CD4-positive, CD25-positive, alpha-beta regulatory T cell (primary cell): ENCODE data around the gene HSPA12B. TPM values are rescaled to one million over a fixed set of nuclear protein-coding genes. Genes with fewer than 3 reads are reported as not detected.

Experiments used
- ATAC-seq, 2 donors: fragments of 150-1000 bp; cut with Tn5 transposase; one replicate each; pipeline ENCODE4 v1.10.0; 2021; ENCODE audit warnings: low read depth in 2 of 2, moderate number of reproducible peaks in 2 of 2, moderate library complexity in 1 of 2
- DNase-seq, 3 donors: peaks; one replicate each; pipeline versions ENCODE4 v3.0.0 to v3.0.0-alpha.2; 2012 to 2022; ENCODE audit warnings: mixed read lengths in 1 of 3
- H3K27ac ChIP-seq: one replicate; pipeline ENCODE4 v1.7.0; 2013; ENCODE audit warnings: mild to moderate bottlenecking, low read length; ENCODE audit not compliant: insufficient read depth, poor library complexity, severe bottlenecking
- H3K27me3 ChIP-seq: one replicate; pipeline ENCODE4 v1.7.0; 2013; ENCODE audit warnings: low read length; ENCODE audit not compliant: control insufficient read depth, insufficient read depth
- H3K36me3 ChIP-seq: one replicate; pipeline ENCODE4 v1.7.0; 2013; ENCODE audit warnings: mild to moderate bottlenecking, low read length, moderate library complexity; ENCODE audit not compliant: control insufficient read depth, insufficient read depth
- H3K4me1 ChIP-seq: 2 replicates; pipeline ENCODE4 v1.7.0; 2013; ENCODE audit warnings: mild to moderate bottlenecking, low read length; ENCODE audit not compliant: insufficient read depth, control insufficient read depth, poor library complexity, severe bottlenecking
- H3K4me3 ChIP-seq: one replicate; pipeline ENCODE4 v1.7.0; 2013; ENCODE audit warnings: low read depth, mild to moderate bottlenecking, low read length, moderate library complexity
- H3K9me3 ChIP-seq, 2 experiments: 1 replicate in 1 of 2; 2 replicates in 1 of 2; pipeline ENCODE4 v1.7.0; 2013; ENCODE audit warnings: low read length in 2 of 2, mild to moderate bottlenecking in 1 of 2, moderate library complexity in 1 of 2; ENCODE audit not compliant: control insufficient read depth in 2 of 2
- H3K27ac Mint-ChIP-seq, 3 donors: one replicate each; pipeline ENCODE4 v1.8.0; 2020 to 2022; ENCODE audit warnings: mild to moderate bottlenecking in 3 of 3, mixed read lengths in 3 of 3, moderate library complexity in 2 of 3
- H3K27me3 Mint-ChIP-seq: one replicate; pipeline ENCODE4 v1.8.0; 2022; ENCODE audit warnings: mild to moderate bottlenecking, mixed read lengths
- H3K36me3 Mint-ChIP-seq: one replicate; pipeline ENCODE4 v1.8.0; 2020; ENCODE audit warnings: mixed read lengths
- H3K4me1 Mint-ChIP-seq, 4 donors: one replicate each; pipeline ENCODE4 v1.8.0; 2020 to 2022; ENCODE audit warnings: mixed read lengths in 4 of 4, mild to moderate bottlenecking in 1 of 4
- H3K4me3 Mint-ChIP-seq, 4 donors: one replicate each; pipeline ENCODE4 v1.8.0; 2020 to 2022; ENCODE audit warnings: mild to moderate bottlenecking in 4 of 4, mixed read lengths in 4 of 4, moderate library complexity in 3 of 4
- H3K9me3 Mint-ChIP-seq, 7 donors: one replicate each; pipeline ENCODE4 v1.8.0; 2020 to 2022; ENCODE audit warnings: mixed read lengths in 7 of 7, mild to moderate bottlenecking in 3 of 7, moderate library complexity in 2 of 7
- polyA plus RNA-seq, 4 donors: library from polyadenylated mRNA; unstranded; fragments of 300-500 nt; fragmentation: Illumina TruSeq; gene quantifications; one replicate each; pipeline ENCODE4 v1.2.3, GENCODE V29; 2021
- total RNA-seq: library from RNA; stranded (reverse); gene quantifications from one replicate; pipeline ENCODE4 v1.2.3, GENCODE V29; 2022

Gene HSPA12B
- total and polyA plus RNA-seq, 5 donors from 2014 or later = 0.09 TPM; not detected in 4

DNA sequence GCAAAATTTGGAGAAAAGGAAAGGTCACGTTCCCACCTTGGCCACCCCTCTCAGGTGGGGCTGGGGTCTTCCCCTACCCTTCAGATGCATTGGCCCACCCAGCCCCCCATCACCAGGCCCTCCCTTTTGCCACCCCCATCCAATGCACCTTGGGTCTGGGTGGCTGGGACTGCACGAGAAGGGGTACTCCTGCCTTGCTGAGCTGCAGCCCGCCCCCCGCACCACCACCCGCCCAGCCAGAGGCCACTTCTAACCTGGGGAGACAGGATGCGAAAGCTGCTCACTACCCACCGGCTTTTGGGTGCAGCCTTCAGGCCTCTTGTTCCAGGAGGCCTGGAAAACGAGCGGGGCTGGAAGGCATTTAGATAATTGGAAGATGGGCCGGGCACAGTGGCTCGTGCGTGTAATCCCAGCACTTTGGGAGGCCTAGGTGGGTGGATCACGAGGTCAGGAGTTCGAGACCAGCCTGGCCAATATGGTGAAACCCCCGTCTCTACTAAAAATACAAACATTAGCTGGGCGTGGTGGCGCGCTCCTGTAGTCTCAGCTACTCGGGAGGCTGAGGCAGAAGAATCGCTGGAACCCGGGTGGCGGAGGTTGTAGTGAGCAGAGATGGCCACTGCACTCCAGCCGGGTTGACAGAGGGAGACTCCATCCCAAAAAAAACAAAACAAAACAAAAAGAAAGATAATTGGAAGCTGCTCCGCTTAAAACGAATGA is 62.4 kb downstream of the HSPA12B start:
- Mint-ChIP-seq H3K27ac (peak overlapping the region in 2 of 3 donors; percentile 69 to 95), H3K27me3 (peaks cover 4% of the 10 kb centered on the region), H3K9me3 (no peaks in the 10 kb centered on the region), H3K36me3 (peaks cover 25% of the 10 kb centered on the region), H3K4me3 (peak overlapping the region; percentile 92 to 99 (median 94)), H3K4me1 (peaks cover 7 to 34% (median 28%) of the 10 kb centered on the region in 4 donors)
- Histone ChIP-seq H3K9me3 (no peaks in the 10 kb centered on the region), H3K4me3 (peak overlapping the region; percentile 67), H3K27ac (peak overlapping the region; percentile 95), H3K4me1 (peaks cover 39% of the 10 kb centered on the region), H3K27me3 (no peaks in the 10 kb centered on the region), H3K36me3 (peaks cover 6% of the 10 kb centered on the region)
- DNase-seq (no peak), ATAC-seq (no peak)

DNA sequence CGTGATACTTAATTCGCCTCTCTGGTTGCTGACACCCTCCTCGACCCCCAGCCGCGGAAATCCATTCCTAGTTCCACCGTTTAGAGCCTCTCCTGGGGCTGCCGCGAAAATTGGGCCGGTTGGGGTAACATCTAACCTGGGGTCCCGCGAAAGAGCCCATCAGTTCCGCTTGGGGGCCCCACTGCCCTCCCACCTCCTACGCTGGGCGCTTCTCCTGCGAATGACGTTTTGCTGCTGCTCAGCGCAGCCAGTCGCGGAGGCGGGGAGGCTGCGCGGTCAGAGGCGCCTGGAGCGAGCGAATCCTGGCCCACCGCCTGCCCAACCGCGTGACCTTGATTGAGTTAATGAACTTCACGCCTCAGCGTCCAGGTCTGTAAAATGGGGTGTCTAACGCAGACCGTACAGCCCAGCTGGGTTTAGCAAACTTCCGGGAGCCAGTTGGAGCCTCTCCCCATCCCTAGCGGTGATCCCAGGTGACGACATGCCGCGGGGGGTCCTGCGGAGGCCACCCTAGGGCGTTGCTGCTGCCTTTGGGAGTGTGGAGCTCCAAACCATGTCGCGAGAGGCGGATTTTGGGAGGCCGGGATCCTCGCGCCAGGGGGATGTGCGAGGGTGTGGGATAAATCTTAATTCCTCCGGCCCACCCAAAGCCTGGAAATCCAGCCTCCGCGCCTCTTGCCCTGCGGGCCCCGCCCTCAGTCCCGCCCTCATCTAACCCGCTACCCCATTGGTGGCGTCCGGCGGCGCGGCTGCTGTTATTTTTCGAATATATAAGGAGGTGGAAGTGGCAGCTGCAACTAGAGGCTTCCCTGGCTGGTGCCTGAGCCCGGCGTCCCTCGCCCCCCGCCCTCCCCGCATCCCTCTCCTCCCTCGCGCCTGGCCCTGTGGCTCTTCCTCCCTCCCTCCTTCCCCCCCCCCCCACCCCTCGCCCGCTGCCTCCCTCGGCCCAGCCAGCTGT is 63.3 kb downstream of the HSPA12B start, which contains the start of gene CDC25B:
CDC25B (plus strand) TSS at position 800 of the 958 bp plus-strand sequence. CDS start 222 bp downstream, outside the sequence.
- Histone ChIP-seq H3K4me3 (peak within 1 kb of the TSS; percentile 94), H3K27me3 (no peaks in the 10 kb centered on the region), H3K36me3 (peaks cover 15% of the 10 kb centered on the region), H3K9me3 (no peaks in the 10 kb centered on the region), H3K4me1 (peaks cover 48% of the 10 kb centered on the region), H3K27ac (peak within 1 kb of the TSS; percentile 95)
- ATAC-seq = peak; percentile 77 to 84
- peaks cover 31% of the 10 kb centered on the region for H3K36me3 Mint-ChIP-seq
- peak within 1 kb of the TSS; percentile 95 to 97 (median 96) for H3K27ac Mint-ChIP-seq
- H3K4me3 Mint-ChIP-seq = peak within 1 kb of the TSS; percentile 99 to 100 (median 100)
- peaks cover 4% of the 10 kb centered on the region for H3K27me3 Mint-ChIP-seq
- DNase-seq = peak; percentile 84 to 94 (median 86)
- no peaks in the 10 kb centered on the region for H3K9me3 Mint-ChIP-seq
- peaks cover 7 to 42% (median 30%) of the 10 kb centered on the region in 4 donors for H3K4me1 Mint-ChIP-seq

DNA sequence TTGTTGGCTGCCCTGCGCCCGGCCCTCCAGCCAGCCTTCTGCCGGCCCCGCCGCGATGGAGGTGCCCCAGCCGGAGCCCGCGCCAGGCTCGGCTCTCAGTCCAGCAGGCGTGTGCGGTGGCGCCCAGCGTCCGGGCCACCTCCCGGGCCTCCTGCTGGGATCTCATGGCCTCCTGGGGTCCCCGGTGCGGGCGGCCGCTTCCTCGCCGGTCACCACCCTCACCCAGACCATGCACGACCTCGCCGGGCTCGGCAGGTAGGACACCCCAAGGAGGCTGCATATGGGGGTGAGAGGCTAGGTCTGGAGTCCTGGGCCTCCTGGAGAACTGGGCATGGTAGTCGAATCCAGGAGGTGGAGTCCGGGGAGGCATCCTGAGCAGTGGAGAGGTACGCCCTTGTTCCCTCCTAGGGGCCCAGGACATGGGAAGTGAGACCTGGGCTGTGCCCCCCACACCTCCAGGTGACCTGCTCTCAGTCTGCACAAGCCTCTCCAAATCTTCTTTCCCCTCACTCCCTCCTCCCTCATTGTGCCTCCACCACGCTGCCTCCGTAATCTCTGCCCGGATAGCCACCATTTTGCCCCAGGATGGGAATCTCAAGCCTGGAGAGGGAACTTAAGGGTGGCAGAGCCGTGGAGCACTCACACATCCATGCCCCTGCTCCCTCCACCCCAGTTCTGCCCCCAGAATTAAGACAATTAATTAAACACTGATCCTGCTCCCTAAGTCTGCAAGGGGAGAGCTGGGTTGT is 64.2 kb downstream of the HSPA12B start:
- Histone ChIP-seq H3K4me3 (peak overlapping the region; percentile 94), H3K27me3 (no peaks in the 10 kb centered on the region), H3K36me3 (peaks cover 24% of the 10 kb centered on the region), H3K27ac (peak overlapping the region; percentile 73), H3K4me1 (peaks cover 57% of the 10 kb centered on the region), H3K9me3 (no peaks in the 10 kb centered on the region)
- Mint-ChIP-seq H3K4me1 (peaks cover 7 to 50% (median 30%) of the 10 kb centered on the region in 4 donors), H3K9me3 (no peaks in the 10 kb centered on the region), H3K27ac (peak overlapping the region; percentile 83 to 96 (median 93)), H3K36me3 (peaks cover 37% of the 10 kb centered on the region), H3K4me3 (peak overlapping the region; percentile 99 to 100 (median 100)), H3K27me3 (peaks cover 4% of the 10 kb centered on the region)
- DNase-seq = no peak
- ATAC-seq = no peak

DNA sequence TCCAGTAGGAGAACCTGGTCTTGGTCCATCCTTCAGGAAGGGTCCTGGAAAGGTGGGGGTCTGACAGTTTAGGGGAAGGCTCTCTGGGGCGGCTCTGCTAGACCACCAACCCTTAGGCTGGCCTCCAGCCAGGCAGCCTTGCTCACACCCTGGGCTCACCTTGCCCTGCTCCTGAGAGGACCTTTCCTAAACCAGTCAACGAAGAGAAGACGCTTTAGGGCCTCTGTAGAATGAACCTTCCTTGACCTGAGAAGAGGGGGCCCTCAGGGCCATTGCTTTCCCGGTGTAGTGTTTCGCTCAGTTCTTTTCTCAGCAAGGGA is 64.7 kb downstream of the HSPA12B start:
- Mint-ChIP-seq H3K9me3 (no peaks in the 10 kb centered on the region), H3K4me3 (peak overlapping the region; percentile 99 to 100 (median 100)), H3K27ac (peak overlapping the region; percentile 96 to 98 (median 96)), H3K36me3 (peaks cover 42% of the 10 kb centered on the region), H3K27me3 (peaks cover 4% of the 10 kb centered on the region), H3K4me1 (peaks cover 7 to 55% (median 30%) of the 10 kb centered on the region in 4 donors)
- peaks cover 29% of the 10 kb centered on the region for H3K36me3 ChIP-seq
- peak overlapping the region; percentile 94 for H3K4me3 ChIP-seq
- H3K27me3 ChIP-seq = no peaks in the 10 kb centered on the region
- DNase-seq = no peak
- no peak for ATAC-seq
- peak overlapping the region; percentile 73 for H3K27ac ChIP-seq
- H3K4me1 ChIP-seq = peaks cover 62% of the 10 kb centered on the region
- no peaks in the 10 kb centered on the region for H3K9me3 ChIP-seq

DNA sequence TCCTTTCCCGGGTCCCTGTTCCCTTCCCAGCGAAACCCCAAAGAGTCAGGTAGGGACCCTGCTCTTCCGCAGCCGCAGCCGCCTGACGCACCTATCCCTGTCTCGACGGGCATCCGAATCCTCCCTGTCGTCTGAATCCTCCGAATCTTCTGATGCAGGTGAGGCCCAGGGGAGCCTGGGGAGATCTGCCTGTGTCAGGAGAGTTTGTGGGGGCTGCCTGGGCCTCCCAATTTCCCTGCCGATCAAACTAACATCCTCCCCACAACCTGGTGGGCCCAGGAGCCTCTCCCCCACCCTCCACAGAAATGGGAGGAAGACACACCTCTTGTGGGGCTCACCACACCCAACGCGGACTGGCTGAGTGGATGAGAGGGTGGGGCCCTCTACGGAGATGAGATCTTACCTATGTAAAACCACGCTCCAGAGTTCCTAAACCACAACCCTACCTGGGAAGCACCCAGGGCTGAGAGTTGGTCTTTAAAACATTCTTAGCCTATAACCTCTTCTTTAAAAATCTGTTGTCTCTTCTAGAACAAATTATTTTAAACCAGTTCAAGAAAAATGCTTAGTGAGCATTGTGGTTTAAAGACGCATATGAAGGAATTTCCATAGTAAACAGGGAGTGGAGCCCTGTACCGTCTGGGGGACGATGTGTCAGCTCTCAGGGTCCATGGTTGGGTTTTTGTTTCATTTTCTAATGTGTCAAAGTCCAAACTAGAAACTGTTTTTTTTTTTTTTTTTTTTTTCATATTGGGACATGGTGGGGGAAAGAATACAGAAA is 65.3 kb downstream of the HSPA12B start:
- Mint-ChIP-seq H3K9me3 (no peaks in the 10 kb centered on the region), H3K36me3 (peaks cover 48% of the 10 kb centered on the region), H3K4me1 (peaks cover 7 to 61% (median 34%) of the 10 kb centered on the region in 4 donors), H3K4me3 (peak overlapping the region; percentile 99 to 100 (median 100)), H3K27me3 (peaks cover 4% of the 10 kb centered on the region), H3K27ac (peak overlapping the region; percentile 96 to 98 (median 96))
- Histone ChIP-seq H3K27me3 (no peaks in the 10 kb centered on the region), H3K27ac (peak overlapping the region; percentile 73), H3K36me3 (peaks cover 35% of the 10 kb centered on the region), H3K4me3 (peak overlapping the region; percentile 94), H3K4me1 (peaks cover 68% of the 10 kb centered on the region), H3K9me3 (no peaks in the 10 kb centered on the region)
- no peak for ATAC-seq
- DNase-seq = peak in 2 of 3 donors; percentile 38 to 84

DNA sequence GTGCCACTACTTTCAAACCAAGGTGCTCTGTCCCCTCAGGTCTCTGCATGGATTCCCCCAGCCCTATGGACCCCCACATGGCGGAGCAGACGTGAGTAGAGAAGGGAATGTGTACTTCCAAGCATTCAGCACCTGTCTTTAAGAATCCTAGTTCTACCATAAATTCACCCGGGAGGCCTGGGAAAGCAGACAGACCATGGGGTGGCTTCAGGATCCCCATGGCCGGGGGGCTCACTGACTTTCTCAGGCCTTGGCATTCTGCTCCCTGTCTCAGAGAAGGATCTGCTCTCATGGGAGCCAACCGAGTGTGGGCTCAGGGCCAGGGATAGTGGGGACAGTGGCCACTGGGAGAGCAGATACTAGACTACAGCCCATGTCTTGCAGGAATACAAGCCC is 65.9 kb downstream of the HSPA12B start:
- peaks cover 70% of the 10 kb centered on the region for H3K4me1 ChIP-seq
- Mint-ChIP-seq H3K9me3 (no peaks in the 10 kb centered on the region), H3K27ac (peak overlapping the region; percentile 96 to 98 (median 96)), H3K27me3 (peaks cover 4% of the 10 kb centered on the region), H3K36me3 (peaks cover 54% of the 10 kb centered on the region), H3K4me3 (peak overlapping the region; percentile 99 to 100 (median 100)), H3K4me1 (peaks cover 7 to 65% (median 38%) of the 10 kb centered on the region in 4 donors)
- peaks cover 41% of the 10 kb centered on the region for H3K36me3 ChIP-seq
- no peaks in the 10 kb centered on the region for H3K9me3 ChIP-seq
- no peak for DNase-seq
- no peak for ATAC-seq
- H3K27ac ChIP-seq = peak overlapping the region; percentile 73
- no peaks in the 10 kb centered on the region for H3K27me3 ChIP-seq
- H3K4me3 ChIP-seq = peak overlapping the region; percentile 94
